HCT116 (cell line): ENCODE data around the gene ZAP70. TPM values are rescaled to one million over a fixed set of nuclear protein-coding genes. Genes with fewer than 3 reads are reported as not detected.

Experiments used
- ATAC-seq: fragments of 200-7000 bp; cut with Tn5 transposase; 2 replicates; pipeline ENCODE4 v1.9.1; 2020; ENCODE audit warnings: mild to moderate bottlenecking, moderate library complexity
- BruUV-seq: library from RNA; stranded (reverse); fragments of 400-500 nt; replicated peaks from 2 replicates; lab custom pipeline; 2021; lab: Mats Ljungman, UMichigan
- CTCF ChIA-PET: fragments of 300-600 bp; sonication (Branson Sonifier 250); formaldehyde crosslinking; loops from one replicate; lab custom pipeline; 2021; ENCODE audit warnings: antibody characterized with exemption; lab: Charles Lee
- POLR2A ChIA-PET: fragments of 300-600, 350-600 bp; sonication (Branson Sonifier 250); formaldehyde crosslinking; loops from one replicate; lab custom pipeline; 2021; ENCODE audit warnings: antibody characterized with exemption; lab: Charles Lee
- RAD21 ChIA-PET, 2 experiments: fragments of 300-600 bp; sonication (Branson Sonifier 250); formaldehyde crosslinking; loops; one replicate each; lab custom pipeline; 2023; ENCODE audit warnings: low total read pairs in 2 of 2; ENCODE audit not compliant: uncharacterized antibody in 2 of 2, unreplicated experiment in 2 of 2, low non-redundant PET in 1 of 2; lab: Charles Lee
- DNase-seq: peaks from one replicate; pipeline ENCODE4 v3.0.0-alpha.2; 2010; ENCODE audit warnings: low read depth, low spot score
- H2AFZ ChIP-seq: fragments of 200-600 bp; shearing (Covaris generic), sonication (generic); 2 replicates; pipeline ENCODE4 v1.6.1; 2017; ENCODE audit warnings: low read depth, mixed run types, mixed read lengths, antibody characterized with exemption, low read length; ENCODE audit not compliant: poor library complexity, severe bottlenecking
- H3K27ac ChIP-seq: 2 replicates; pipeline ENCODE4 v1.5.1; 2012; ENCODE audit warnings: low read depth, low read length
- H3K27me3 ChIP-seq: fragments of 200-600 bp; sonication (generic); 2 replicates; pipeline ENCODE4 v1.6.1; 2016; ENCODE audit warnings: mixed run types, low read length, mixed read lengths; ENCODE audit not compliant: insufficient read depth
- H3K36me3 ChIP-seq, 2 experiments: fragments of 200-500 bp in 1 of 2; fragments of 200-600 bp in 1 of 2; sonication (Bioruptor generic) in 1 of 2; sonication (generic) in 1 of 2; 2 replicates each; pipeline versions ENCODE4 v1.5.1 to v1.6.1; 2014 to 2016; ENCODE audit warnings: low read length in 2 of 2, inconsistent platforms in 1 of 2, mixed read lengths in 1 of 2, mixed run types in 1 of 2; ENCODE audit not compliant: insufficient read depth in 2 of 2, control insufficient read depth in 1 of 2
- H3K4me1 ChIP-seq, 2 experiments: fragments of 200-600 bp in 1 of 2; sonication (generic) in 1 of 2; 2 replicates each; pipeline versions ENCODE4 v1.5.1 to v1.6.1; 2012 to 2017; ENCODE audit warnings: low read length in 2 of 2, inconsistent platforms in 1 of 2, mild to moderate bottlenecking in 1 of 2, mixed read lengths in 1 of 2, mixed run types in 1 of 2, moderate library complexity in 1 of 2; ENCODE audit not compliant: insufficient read depth in 2 of 2, control insufficient read depth in 1 of 2
- H3K4me2 ChIP-seq: fragments of 200-600 bp; sonication (generic); 2 replicates; pipeline ENCODE4 v1.6.1; 2017; ENCODE audit warnings: mixed run types, low read length, mixed read lengths
- H3K4me3 ChIP-seq, 2 experiments: fragments of 200-600 bp in 1 of 2; sonication (generic) in 1 of 2; replicated peaks in 1 of 2; 2 replicates each; pipeline ENCODE4 v1.5.1; 2011 to 2016; ENCODE audit warnings: low read length in 2 of 2, control low read depth in 1 of 2, low read depth in 1 of 2, mild to moderate bottlenecking in 1 of 2, mixed read lengths in 1 of 2, mixed run types in 1 of 2
- H3K79me2 ChIP-seq: fragments of 200-600 bp; sonication (generic); 2 replicates; pipeline ENCODE4 v1.6.1; 2017; ENCODE audit warnings: mild to moderate bottlenecking, mixed run types, low read length, moderate library complexity, mixed read lengths; ENCODE audit not compliant: insufficient read depth
- H3K9ac ChIP-seq: fragments of 200-600 bp; sonication (generic); 2 replicates; pipeline ENCODE4 v1.6.1; 2016; ENCODE audit warnings: low read length, mixed read lengths
- H3K9me2 ChIP-seq: fragments of 200-600 bp; sonication (generic), shearing (Covaris generic); 2 replicates; pipeline ENCODE4 v1.6.1; 2017; ENCODE audit warnings: mixed run types, mild to moderate bottlenecking, moderate library complexity; ENCODE audit not compliant: insufficient read depth
- H3K9me3 ChIP-seq, 2 experiments: fragments of 200-500 bp in 1 of 2; fragments of 200-600 bp in 1 of 2; sonication (Bioruptor generic) in 1 of 2; sonication (generic) in 1 of 2; 2 replicates each; pipeline ENCODE4 v1.6.1; 2014 to 2017; ENCODE audit warnings: low read length in 2 of 2, mixed read lengths in 2 of 2, inconsistent platforms in 1 of 2, low read depth in 1 of 2, mild to moderate bottlenecking in 1 of 2, mixed run types in 1 of 2, moderate library complexity in 1 of 2; ENCODE audit not compliant: control insufficient read depth in 1 of 2, insufficient read depth in 1 of 2
- H4K20me1 ChIP-seq: fragments of 200-600 bp; sonication (generic), shearing (Covaris generic); 2 replicates; pipeline ENCODE4 v1.6.1; 2017; ENCODE audit warnings: mixed run types, mild to moderate bottlenecking, moderate library complexity; ENCODE audit not compliant: insufficient read depth
- ELF1 ChIP-seq: IDR thresholded peaks from 2 replicates; pipeline ENCODE4 v1.6.1; 2012; ENCODE audit warnings: low read depth, borderline replicate concordance
- EZH2 ChIP-seq: fragments of 200-600 bp; sonication (generic); IDR thresholded peaks from 2 replicates; pipeline ENCODE4 v1.6.1; 2017; ENCODE audit warnings: antibody characterized with exemption, mixed run types
- EZH2phosphoT487 ChIP-seq: fragments of 200-600 bp; IDR thresholded peaks from 2 replicates; pipeline ENCODE4 v1.6.1; 2018; ENCODE audit warnings: antibody characterized with exemption, borderline replicate concordance
- POLR2A ChIP-seq: IDR thresholded peaks from 2 replicates; pipeline ENCODE4 v1.7.0; 2011; ENCODE audit warnings: borderline replicate concordance; ENCODE audit not compliant: insufficient read depth, insufficient read length; ENCODE audit errors: extremely low read depth
- RAD21 ChIP-seq: IDR thresholded peaks from 2 replicates; pipeline ENCODE4 v1.6.1; 2012; ENCODE audit warnings: low read depth, mild to moderate bottlenecking
- SIN3A ChIP-seq: IDR thresholded peaks from 2 replicates; pipeline ENCODE4 v1.6.1; 2012; ENCODE audit warnings: low read depth
- SP1 ChIP-seq: IDR thresholded peaks from 2 replicates; pipeline ENCODE4 v1.6.1; 2012; ENCODE audit warnings: low read depth
- SRF ChIP-seq: IDR thresholded peaks from 2 replicates; pipeline ENCODE4 v1.6.1; 2012; ENCODE audit warnings: low read depth
- TCF7L2 ChIP-seq: IDR thresholded peaks from 2 replicates; pipeline ENCODE4 v1.7.0; 2011; ENCODE audit warnings: borderline replicate concordance, inconsistent platforms; ENCODE audit not compliant: insufficient read depth, insufficient read length; ENCODE audit errors: extremely low read depth
- YY1 ChIP-seq: IDR thresholded peaks from 2 replicates; pipeline ENCODE4 v1.6.1; 2011; ENCODE audit warnings: low read length, low read depth, moderate library complexity, mild to moderate bottlenecking; ENCODE audit not compliant: insufficient replicate concordance; ENCODE audit errors: extremely low read depth
- ZFX ChIP-seq: fragments of 450-650 bp; IDR thresholded peaks from 2 replicates; pipeline ENCODE4 v1.6.1; 2017
- ZNF274 ChIP-seq: fragments of 200-500 bp; sonication (Bioruptor generic); IDR thresholded peaks from 2 replicates; pipeline ENCODE4 v1.6.1; 2014; ENCODE audit warnings: mild to moderate bottlenecking, low read depth, low read length, inconsistent platforms
- intact Hi-C: fragments of 100-400 bp; cut with micrococcal nuclease; formaldehyde crosslinking; loops from 2 replicates; pipeline ENCODE4 v1.10.0; 2022
- total RNA-seq: library from RNA; stranded (reverse); gene quantifications from one replicate; pipeline ENCODE4 v1.2.1, GENCODE V29; 2021; ENCODE audit not compliant: unreplicated experiment
- TF ChIP-seq, protein P1 (sequence below): IDR thresholded peaks from 2 replicates; pipeline ENCODE4 v1.6.1; 2012; ENCODE audit warnings: low read depth
- TF ChIP-seq, protein P2 (sequence below): IDR thresholded peaks from 2 replicates; pipeline ENCODE4 v1.6.1; 2011; ENCODE audit warnings: mild to moderate bottlenecking, low read length, moderate library complexity; ENCODE audit not compliant: insufficient replicate concordance; ENCODE audit errors: extremely low read depth
- TF ChIP-seq, protein P3 (sequence below), 3 experiments: fragments of 200-600 bp in 1 of 3; sonication (generic) in 1 of 3; IDR thresholded peaks in 2 of 3; conservative IDR thresholded peaks in 1 of 3; 2 replicates each; pipeline ENCODE4 v1.5.1; 2012 to 2017; ENCODE audit warnings: low read depth in 2 of 3, low read length in 2 of 3, antibody characterized with exemption in 1 of 3, borderline replicate concordance in 1 of 3, control low read depth in 1 of 3, mild to moderate bottlenecking in 1 of 3, mixed read lengths in 1 of 3, mixed run types in 1 of 3, moderate library complexity in 1 of 3; ENCODE audit not compliant: insufficient read depth in 1 of 3
- TF ChIP-seq, protein P4 (sequence below): IDR thresholded peaks from 2 replicates; pipeline ENCODE4 v1.6.1; 2012

ZAP70 gene
- total RNA-seq, 1 experiment from 2014 or later = 0.91 TPM

- ATAC-seq (no peak), DNase-seq (no peak)
- Histone ChIP-seq H3K4me2 (no peak overlapping the region), H3K27ac (no peak overlapping the region), H2AFZ (no peak overlapping the region), H3K4me1 (peaks cover 0 to 8% of the 10 kb centered on the region in 2 experiments; a peak in 2 of 4 replicates), H4K20me1 (no peaks in the 10 kb centered on the region), H3K9ac (no peak overlapping the region), H3K9me2 (no peaks in the 10 kb centered on the region), H3K27me3 (no peaks in the 10 kb centered on the region), H3K36me3 (peaks cover 12 to 19% of the 10 kb centered on the region in 2 experiments; a peak in 3 of 4 replicates), H3K4me3 (no peak overlapping the region), H3K9me3 (no peaks in the 10 kb centered on the region), H3K79me2 (no peaks in the 10 kb centered on the region)
- intact Hi-C loops = no loop called here
- ChIA-PET RAD21 (no interaction called here), POLR2A (no interaction called here), CTCF (no interaction called here)
- BruUV-seq = no TSS peak
- TF ChIP-seq, protein P1, sequence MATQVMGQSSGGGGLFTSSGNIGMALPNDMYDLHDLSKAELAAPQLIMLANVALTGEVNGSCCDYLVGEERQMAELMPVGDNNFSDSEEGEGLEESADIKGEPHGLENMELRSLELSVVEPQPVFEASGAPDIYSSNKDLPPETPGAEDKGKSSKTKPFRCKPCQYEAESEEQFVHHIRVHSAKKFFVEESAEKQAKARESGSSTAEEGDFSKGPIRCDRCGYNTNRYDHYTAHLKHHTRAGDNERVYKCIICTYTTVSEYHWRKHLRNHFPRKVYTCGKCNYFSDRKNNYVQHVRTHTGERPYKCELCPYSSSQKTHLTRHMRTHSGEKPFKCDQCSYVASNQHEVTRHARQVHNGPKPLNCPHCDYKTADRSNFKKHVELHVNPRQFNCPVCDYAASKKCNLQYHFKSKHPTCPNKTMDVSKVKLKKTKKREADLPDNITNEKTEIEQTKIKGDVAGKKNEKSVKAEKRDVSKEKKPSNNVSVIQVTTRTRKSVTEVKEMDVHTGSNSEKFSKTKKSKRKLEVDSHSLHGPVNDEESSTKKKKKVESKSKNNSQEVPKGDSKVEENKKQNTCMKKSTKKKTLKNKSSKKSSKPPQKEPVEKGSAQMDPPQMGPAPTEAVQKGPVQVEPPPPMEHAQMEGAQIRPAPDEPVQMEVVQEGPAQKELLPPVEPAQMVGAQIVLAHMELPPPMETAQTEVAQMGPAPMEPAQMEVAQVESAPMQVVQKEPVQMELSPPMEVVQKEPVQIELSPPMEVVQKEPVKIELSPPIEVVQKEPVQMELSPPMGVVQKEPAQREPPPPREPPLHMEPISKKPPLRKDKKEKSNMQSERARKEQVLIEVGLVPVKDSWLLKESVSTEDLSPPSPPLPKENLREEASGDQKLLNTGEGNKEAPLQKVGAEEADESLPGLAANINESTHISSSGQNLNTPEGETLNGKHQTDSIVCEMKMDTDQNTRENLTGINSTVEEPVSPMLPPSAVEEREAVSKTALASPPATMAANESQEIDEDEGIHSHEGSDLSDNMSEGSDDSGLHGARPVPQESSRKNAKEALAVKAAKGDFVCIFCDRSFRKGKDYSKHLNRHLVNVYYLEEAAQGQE = no peak
- no peak for TF ChIP-seq ZNF274
- TF ChIP-seq, protein P2, sequence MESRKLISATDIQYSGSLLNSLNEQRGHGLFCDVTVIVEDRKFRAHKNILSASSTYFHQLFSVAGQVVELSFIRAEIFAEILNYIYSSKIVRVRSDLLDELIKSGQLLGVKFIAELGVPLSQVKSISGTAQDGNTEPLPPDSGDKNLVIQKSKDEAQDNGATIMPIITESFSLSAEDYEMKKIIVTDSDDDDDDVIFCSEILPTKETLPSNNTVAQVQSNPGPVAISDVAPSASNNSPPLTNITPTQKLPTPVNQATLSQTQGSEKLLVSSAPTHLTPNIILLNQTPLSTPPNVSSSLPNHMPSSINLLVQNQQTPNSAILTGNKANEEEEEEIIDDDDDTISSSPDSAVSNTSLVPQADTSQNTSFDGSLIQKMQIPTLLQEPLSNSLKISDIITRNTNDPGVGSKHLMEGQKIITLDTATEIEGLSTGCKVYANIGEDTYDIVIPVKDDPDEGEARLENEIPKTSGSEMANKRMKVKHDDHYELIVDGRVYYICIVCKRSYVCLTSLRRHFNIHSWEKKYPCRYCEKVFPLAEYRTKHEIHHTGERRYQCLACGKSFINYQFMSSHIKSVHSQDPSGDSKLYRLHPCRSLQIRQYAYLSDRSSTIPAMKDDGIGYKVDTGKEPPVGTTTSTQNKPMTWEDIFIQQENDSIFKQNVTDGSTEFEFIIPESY = no peak
- TF ChIP-seq TCF7L2 = no peak
- TF ChIP-seq EZH2phosphoT487 = no peak
- no peak for TF ChIP-seq POLR2A
- no peak for TF ChIP-seq ZFX
- TF ChIP-seq, protein P3, sequence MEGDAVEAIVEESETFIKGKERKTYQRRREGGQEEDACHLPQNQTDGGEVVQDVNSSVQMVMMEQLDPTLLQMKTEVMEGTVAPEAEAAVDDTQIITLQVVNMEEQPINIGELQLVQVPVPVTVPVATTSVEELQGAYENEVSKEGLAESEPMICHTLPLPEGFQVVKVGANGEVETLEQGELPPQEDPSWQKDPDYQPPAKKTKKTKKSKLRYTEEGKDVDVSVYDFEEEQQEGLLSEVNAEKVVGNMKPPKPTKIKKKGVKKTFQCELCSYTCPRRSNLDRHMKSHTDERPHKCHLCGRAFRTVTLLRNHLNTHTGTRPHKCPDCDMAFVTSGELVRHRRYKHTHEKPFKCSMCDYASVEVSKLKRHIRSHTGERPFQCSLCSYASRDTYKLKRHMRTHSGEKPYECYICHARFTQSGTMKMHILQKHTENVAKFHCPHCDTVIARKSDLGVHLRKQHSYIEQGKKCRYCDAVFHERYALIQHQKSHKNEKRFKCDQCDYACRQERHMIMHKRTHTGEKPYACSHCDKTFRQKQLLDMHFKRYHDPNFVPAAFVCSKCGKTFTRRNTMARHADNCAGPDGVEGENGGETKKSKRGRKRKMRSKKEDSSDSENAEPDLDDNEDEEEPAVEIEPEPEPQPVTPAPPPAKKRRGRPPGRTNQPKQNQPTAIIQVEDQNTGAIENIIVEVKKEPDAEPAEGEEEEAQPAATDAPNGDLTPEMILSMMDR (IDR thresholded peaks at IDR 0.05 in 2 of 3, conservative IDR thresholded peaks at IDR 0.05 in 1 of 3; ENCODE audit: borderline replicate concordance in 1 of 3, insufficient read depth in 1 of 3, low read depth in 2 of 3, low read length in 2 of 3) = no peak
- TF ChIP-seq SP1 = no peak
- TF ChIP-seq RAD21 = no peak
- no peak for TF ChIP-seq SRF
- TF ChIP-seq SIN3A = no peak
- TF ChIP-seq ELF1 = no peak
- no peak for TF ChIP-seq YY1
- TF ChIP-seq, protein P4, sequence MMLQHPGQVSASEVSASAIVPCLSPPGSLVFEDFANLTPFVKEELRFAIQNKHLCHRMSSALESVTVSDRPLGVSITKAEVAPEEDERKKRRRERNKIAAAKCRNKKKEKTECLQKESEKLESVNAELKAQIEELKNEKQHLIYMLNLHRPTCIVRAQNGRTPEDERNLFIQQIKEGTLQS = no peak
- no peak for TF ChIP-seq EZH2
These were observed 46.5 kb downstream of the ZAP70 start for GRCh38 chr2:97759727-97760407.
